Keratinocyte (primary cell): ENCODE data around the gene CMYA5. TPM values are rescaled to one million over a fixed set of nuclear protein-coding genes. Genes with fewer than 3 reads are reported as not detected.
A peak's percentile ranks its signal among the peaks of the same experiment; 100 is the strongest.

Experiments
- DNase-seq: peaks from one replicate; pipeline ENCODE4 v3.0.0-alpha.2; 2011; ENCODE audit warnings: low read depth, missing footprints, low spot score
- FAIRE-seq: peaks from 2 replicates; lab custom pipeline; 2011; peaks lifted over from hg19 to GRCh38; lab: Jason Lieb, UNC
- H2AFZ ChIP-seq: 2 replicates; pipeline ENCODE4 v1.6.0; 2012; ENCODE audit warnings: low read length, control low read depth, inconsistent platforms; ENCODE audit not compliant: control insufficient read depth
- H3K27ac ChIP-seq: 2 replicates; pipeline ENCODE4 v1.5.1; 2011; ENCODE audit warnings: low read length; ENCODE audit not compliant: control insufficient read depth, insufficient read depth
- H3K27me3 ChIP-seq: 3 replicates; pipeline ENCODE4 v1.6.0; 2011; ENCODE audit warnings: low read length; ENCODE audit not compliant: control insufficient read depth, insufficient read depth; ENCODE audit errors: extremely low read depth
- H3K36me3 ChIP-seq, 2 experiments: 2 replicates in 1 of 2; 3 replicates in 1 of 2; pipeline ENCODE4 v1.5.1; 2011; ENCODE audit warnings: low read length in 2 of 2, mild to moderate bottlenecking in 1 of 2; ENCODE audit not compliant: control insufficient read depth in 2 of 2, insufficient read depth in 2 of 2; ENCODE audit errors: extremely low read depth in 1 of 2
- H3K4me1 ChIP-seq: 3 replicates; pipeline ENCODE4 v1.5.1; 2011; ENCODE audit warnings: low read length; ENCODE audit not compliant: control insufficient read depth, insufficient read depth; ENCODE audit errors: extremely low read depth
- H3K4me2 ChIP-seq: 3 replicates; pipeline ENCODE4 v1.6.0; 2011; ENCODE audit warnings: low read depth, low read length; ENCODE audit not compliant: control insufficient read depth, insufficient read depth; ENCODE audit errors: extremely low read depth
- H3K4me3 ChIP-seq, 3 experiments: fragments of 200-600 bp in 1 of 3; sonication (generic) in 1 of 3; 2 replicates in 2 of 3; 3 replicates in 1 of 3; pipeline ENCODE4 v1.5.1; 2011 to 2016; ENCODE audit warnings: low read length in 3 of 3, mild to moderate bottlenecking in 3 of 3, control low read depth in 2 of 3, inconsistent platforms in 1 of 3, low read depth in 1 of 3, mixed read lengths in 1 of 3, mixed run types in 1 of 3, moderate library complexity in 1 of 3; ENCODE audit not compliant: control insufficient read depth in 2 of 3, insufficient read depth in 2 of 3; ENCODE audit errors: extremely low read depth in 1 of 3
- H3K79me2 ChIP-seq: 2 replicates; pipeline ENCODE4 v1.6.0; 2012; ENCODE audit warnings: low read length; ENCODE audit not compliant: control insufficient read depth, insufficient read depth
- H3K9ac ChIP-seq: 3 replicates; pipeline ENCODE4 v1.6.0; 2011; ENCODE audit warnings: low read length; ENCODE audit not compliant: control insufficient read depth, insufficient read depth; ENCODE audit errors: extremely low read depth
- H3K9me1 ChIP-seq: 3 replicates; pipeline ENCODE4 v1.6.0; 2011; ENCODE audit warnings: low read length; ENCODE audit not compliant: control insufficient read depth, insufficient read depth; ENCODE audit errors: extremely low read depth
- H3K9me3 ChIP-seq: 2 replicates; pipeline ENCODE4 v1.5.1; 2012; ENCODE audit warnings: low read depth, low read length; ENCODE audit not compliant: control insufficient read depth
- H4K20me1 ChIP-seq: 3 replicates; pipeline ENCODE4 v1.6.0; 2011; ENCODE audit warnings: low read length; ENCODE audit not compliant: control insufficient read depth, insufficient read depth; ENCODE audit errors: extremely low read depth
- EZH2 ChIP-seq: IDR thresholded peaks from one replicate; pipeline ENCODE4 v1.6.1; 2012; ENCODE audit warnings: inconsistent platforms, mild to moderate bottlenecking, low read length, moderate library complexity
- dilution Hi-C: fragments of 300-500 bp; cut with MboI; formaldehyde crosslinking; loops from one replicate; pipeline ENCODE4 v1.7.0; 2020; ENCODE audit warnings: low sequenced_read_pairs; ENCODE audit not compliant: extremely low pct_ligation_motif_present
- polyA minus RNA-seq, 3 experiments: library from RNA; depleted of rRNA, polyadenylated mRNA; stranded (reverse); fragments of >200 nt; gene quantifications; 1 replicate in 1 of 3; 2 replicates in 1 of 3; 3 replicates in 1 of 3; pipeline ENCODE4 v1.2.3, GENCODE V29; 2011
- polyA plus RNA-seq, 5 experiments: library from polyadenylated mRNA; depleted of rRNA in 3 of 5; stranded (reverse) in 3 of 5; stranded (forward) in 1 of 5; unstranded in 1 of 5; fragments of >200 nt; gene quantifications; 1 replicate in 1 of 5; 2 replicates in 3 of 5; 3 replicates in 1 of 5; pipeline versions ENCODE4 v1.2.1 to v1.2.3, GENCODE V29; 2011 to 2012; ENCODE audit warnings: missing spikeins in 2 of 5, low read depth in 1 of 5, low replicate concordance in 1 of 5
- TF ChIP-seq, protein P1 (sequence below), 3 experiments: IDR thresholded peaks in 1 of 3; conservative IDR thresholded peaks in 1 of 3; optimal IDR thresholded peaks in 1 of 3; 2 replicates in 2 of 3; 3 replicates in 1 of 3; pipeline versions ENCODE3 to v1.5.1; 2011; ENCODE audit warnings: low read length in 3 of 3, mild to moderate bottlenecking in 3 of 3, moderate library complexity in 2 of 3, control low read depth in 1 of 3, inconsistent platforms in 1 of 3; ENCODE audit not compliant: insufficient read depth in 2 of 3; ENCODE audit errors: extremely low read depth in 1 of 3

Gene CMYA5
- polyA plus RNA-seq: 0.10 to 0.39 TPM (median 0.25 TPM) in 3 replicates
- 0.92 TPM for polyA plus RNA-seq (2011; ENCODE audit: low read depth)
- polyA plus RNA-seq (2011; cell fraction: cytosol; rRNA removed): 0.05 and 0.18 TPM in 2 replicates
- 0.80 TPM in 2 replicates for polyA plus RNA-seq (2011; cell fraction: nucleus; rRNA removed)
- polyA plus RNA-seq (2012; ENCODE audit: low replicate concordance): 0.14 and 1.0 TPM in 2 replicates
- 0.32 to 1.5 TPM in 2 of 3 replicates, not detected in the other for polyA minus RNA-seq
- polyA minus RNA-seq (2011; cell fraction: cytosol; rRNA and poly(A)+ RNA removed): 0.38 TPM
- 0.62 and 1.2 TPM in 2 replicates for polyA minus RNA-seq (2011; cell fraction: nucleus; rRNA and poly(A)+ RNA removed)

DNA sequence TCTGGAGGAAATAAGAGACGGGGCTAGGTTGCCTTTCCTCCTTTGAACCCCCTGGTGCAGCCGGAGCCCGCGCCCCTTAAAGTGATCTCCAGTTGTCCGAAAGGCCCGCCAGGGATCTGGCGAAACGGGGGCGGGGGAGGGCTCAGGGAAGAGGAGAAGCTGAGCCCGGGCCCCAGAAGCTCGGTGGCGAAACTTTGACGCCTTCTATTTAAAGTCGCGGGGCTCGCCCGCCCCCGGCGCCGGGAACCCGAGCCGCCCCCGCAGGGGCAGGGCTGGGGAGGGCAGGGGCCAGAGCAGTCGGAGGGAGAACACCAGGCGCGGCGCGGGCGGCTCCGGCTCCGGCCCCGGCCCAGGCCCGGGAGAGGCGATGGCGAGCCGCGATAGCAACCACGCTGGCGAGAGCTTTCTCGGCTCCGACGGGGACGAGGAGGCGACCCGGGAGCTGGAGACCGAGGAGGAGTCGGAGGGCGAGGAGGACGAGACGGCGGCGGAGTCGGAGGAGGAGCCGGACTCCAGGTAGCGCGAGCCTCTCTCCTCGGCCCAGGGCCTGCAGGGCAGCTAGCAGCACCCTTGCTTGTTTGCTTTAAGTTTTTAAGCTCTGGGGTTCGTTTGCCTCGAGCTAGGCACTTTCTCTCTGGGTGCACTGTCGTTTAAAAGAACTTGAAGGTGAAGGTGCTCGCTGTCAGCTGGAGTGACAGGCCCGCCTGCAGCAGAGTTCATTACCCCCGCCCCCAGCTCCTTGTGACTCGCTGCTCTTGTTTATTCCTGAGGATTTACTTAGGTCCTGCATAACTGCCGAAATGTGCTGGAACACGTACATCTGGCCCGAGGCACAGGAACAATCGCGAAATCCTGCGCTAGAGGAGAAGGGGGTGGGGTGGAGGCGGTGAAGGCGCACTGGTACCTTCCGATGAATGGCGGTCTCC is at the start of gene CMYA5:
CMYA5 (plus strand) TSS at position 296 of the 926 bp plus-strand sequence; CDS start at position 368, 72 bp downstream.
- no peak within 1 kb of the TSS for H3K27ac ChIP-seq
- H3K4me1 ChIP-seq: peaks cover 11% of the 10 kb centered on the region
- peak within 1 kb of the TSS; percentile 8 to 56 (median 29) for H3K4me3 ChIP-seq
- H3K36me3 ChIP-seq: no peaks in the 10 kb centered on the region
- FAIRE-seq (peak; percentile 44), DNase-seq (no peak)
- H3K79me2 ChIP-seq: no peaks in the 10 kb centered on the region
- peak within 1 kb of the TSS; percentile 79 for H3K4me2 ChIP-seq
- no peaks in the 10 kb centered on the region for H3K9me3 ChIP-seq
- no peaks in the 10 kb centered on the region for H3K27me3 ChIP-seq
- no peaks in the 10 kb centered on the region for H3K9me1 ChIP-seq
- dilution Hi-C loops: no loop called here
- H3K9ac ChIP-seq: peak within 1 kb of the TSS; percentile 41
- no peaks in the 10 kb centered on the region for H4K20me1 ChIP-seq
- H2AFZ ChIP-seq: peak within 1 kb of the TSS; percentile 72
- TF ChIP-seq, protein P1, sequence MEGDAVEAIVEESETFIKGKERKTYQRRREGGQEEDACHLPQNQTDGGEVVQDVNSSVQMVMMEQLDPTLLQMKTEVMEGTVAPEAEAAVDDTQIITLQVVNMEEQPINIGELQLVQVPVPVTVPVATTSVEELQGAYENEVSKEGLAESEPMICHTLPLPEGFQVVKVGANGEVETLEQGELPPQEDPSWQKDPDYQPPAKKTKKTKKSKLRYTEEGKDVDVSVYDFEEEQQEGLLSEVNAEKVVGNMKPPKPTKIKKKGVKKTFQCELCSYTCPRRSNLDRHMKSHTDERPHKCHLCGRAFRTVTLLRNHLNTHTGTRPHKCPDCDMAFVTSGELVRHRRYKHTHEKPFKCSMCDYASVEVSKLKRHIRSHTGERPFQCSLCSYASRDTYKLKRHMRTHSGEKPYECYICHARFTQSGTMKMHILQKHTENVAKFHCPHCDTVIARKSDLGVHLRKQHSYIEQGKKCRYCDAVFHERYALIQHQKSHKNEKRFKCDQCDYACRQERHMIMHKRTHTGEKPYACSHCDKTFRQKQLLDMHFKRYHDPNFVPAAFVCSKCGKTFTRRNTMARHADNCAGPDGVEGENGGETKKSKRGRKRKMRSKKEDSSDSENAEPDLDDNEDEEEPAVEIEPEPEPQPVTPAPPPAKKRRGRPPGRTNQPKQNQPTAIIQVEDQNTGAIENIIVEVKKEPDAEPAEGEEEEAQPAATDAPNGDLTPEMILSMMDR (optimal IDR thresholded peaks at IDR 0.05 in 1 of 3, IDR thresholded peaks at IDR 0.05 in 1 of 3, conservative IDR thresholded peaks at IDR 0.05 in 1 of 3; ENCODE audit: extremely low read depth in 1 of 3, insufficient read depth in 2 of 3, low read length in 3 of 3): no peak
- no peak for TF ChIP-seq EZH2

DNA sequence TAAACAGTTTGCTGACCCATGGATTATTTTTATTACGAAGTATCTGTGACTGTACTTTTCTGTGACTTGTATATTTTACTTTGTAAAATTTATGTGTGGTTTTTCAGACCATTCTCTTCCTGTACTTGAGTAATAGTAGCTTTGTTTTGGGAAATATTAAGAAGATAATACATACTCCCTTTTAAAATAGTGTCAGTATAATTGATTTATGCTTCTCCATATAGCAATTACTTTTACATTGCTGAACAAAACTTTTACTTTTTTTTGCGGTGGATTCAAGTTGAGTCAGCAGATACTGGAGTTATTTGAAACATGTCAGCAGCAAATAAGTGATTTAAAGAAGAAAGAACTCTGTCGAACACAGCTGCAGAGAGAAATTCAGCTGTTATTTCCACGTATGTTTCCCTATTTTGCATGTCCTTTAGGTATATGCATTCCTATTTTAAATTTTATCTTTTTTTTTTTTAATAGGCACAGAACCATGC is 49.0 kb upstream of the CMYA5 start:
- no peak for TF ChIP-seq EZH2
- TF ChIP-seq, protein P1 (optimal IDR thresholded peaks at IDR 0.05 in 1 of 3, IDR thresholded peaks at IDR 0.05 in 1 of 3, conservative IDR thresholded peaks at IDR 0.05 in 1 of 3; ENCODE audit: extremely low read depth in 1 of 3, insufficient read depth in 2 of 3, low read length in 3 of 3): no peak
- H3K4me2 ChIP-seq: no peak overlapping the region
- DNase-seq (no peak), FAIRE-seq (no peak)
- H3K27ac ChIP-seq: no peak overlapping the region
- no peak overlapping the region for H2AFZ ChIP-seq
- H3K4me1 ChIP-seq: no peaks in the 10 kb centered on the region
- no peaks in the 10 kb centered on the region for H3K9me1 ChIP-seq
- H3K9me3 ChIP-seq: no peaks in the 10 kb centered on the region
- no peaks in the 10 kb centered on the region for H4K20me1 ChIP-seq
- H3K36me3 ChIP-seq: peaks cover 1 to 13% of the 10 kb centered on the region in 2 experiments
- H3K4me3 ChIP-seq: no peak overlapping the region
- dilution Hi-C loops: no loop called here
- H3K9ac ChIP-seq: no peak overlapping the region
- no peaks in the 10 kb centered on the region for H3K27me3 ChIP-seq
- peaks cover 6% of the 10 kb centered on the region for H3K79me2 ChIP-seq
